ENCODE data around the gene DZIP1.

DZIP1 gene

DNA sequence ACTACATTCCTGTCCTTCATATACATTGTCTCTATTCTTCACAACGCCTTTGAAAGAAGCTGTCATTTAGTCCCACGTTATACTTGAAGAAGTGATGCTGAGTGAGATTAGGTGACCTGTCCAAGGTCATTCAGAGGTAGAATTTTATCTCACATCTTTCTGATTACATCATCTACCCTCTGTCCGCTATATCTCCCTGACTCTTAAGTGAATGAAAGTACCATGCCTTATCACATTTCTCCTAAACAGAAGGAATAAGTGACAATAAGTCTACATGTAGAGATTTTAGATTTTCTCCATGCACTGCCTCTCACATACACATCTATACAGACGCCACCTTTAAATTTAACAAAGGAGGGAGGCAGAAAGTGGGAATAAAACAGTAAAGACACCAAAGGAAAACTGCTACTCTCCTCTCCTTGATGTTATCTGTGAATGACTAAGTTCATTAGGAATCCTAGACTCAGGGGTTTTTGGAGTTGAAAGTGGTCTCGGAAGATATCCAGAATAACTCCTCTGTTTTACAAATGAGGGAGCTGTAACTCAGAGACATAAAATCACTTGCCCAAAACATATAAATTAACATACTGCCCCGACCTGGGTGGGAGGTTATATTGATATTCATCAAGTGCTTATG, 96.9 kb downstream of the DZIP1 start:
- DNase-seq (ENCODE audit: low spot score), result peak; percentile 48

DNA sequence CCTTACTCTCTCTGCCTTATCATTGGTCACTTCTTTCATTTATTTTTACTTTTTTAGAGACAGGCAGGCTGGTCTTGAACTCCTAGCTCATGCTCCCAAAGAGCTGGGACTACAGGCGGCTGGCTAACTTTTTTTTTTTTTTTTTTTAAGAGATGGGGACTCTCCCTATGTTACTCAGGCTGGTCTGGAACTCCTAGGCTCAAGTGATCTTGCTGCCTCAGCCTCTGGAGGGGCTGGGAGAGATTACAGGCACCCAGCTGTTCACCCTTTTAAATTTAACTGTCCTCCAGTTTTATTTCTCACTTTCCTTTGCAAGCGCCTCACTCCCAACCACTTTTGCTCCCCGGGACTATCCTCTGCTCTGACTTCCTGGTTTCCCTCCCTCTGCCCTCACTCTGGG, 97.6 kb downstream of the DZIP1 start:
- DNase-seq (ENCODE audit: low spot score), result no peak

DNA sequence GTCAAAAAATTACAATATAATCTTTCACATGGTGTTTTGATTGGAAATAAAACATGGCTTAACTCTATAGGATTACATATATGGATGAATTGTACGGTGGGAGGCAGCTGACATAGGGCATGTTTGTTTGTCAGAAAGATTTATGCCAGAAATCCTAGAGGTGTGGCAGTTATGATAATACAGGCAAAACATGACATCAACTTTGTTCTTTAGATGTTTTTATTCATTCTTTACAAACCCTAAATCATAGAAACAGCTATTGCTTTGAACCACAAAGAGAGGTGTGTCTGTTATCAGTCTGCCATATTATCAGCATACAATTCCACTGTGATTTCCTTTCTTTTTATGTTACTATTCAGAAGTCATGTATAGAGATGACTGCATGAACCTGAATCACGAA, 100.2 kb downstream of the DZIP1 start:
- DNase-seq (ENCODE audit: low spot score), result no peak

DNA sequence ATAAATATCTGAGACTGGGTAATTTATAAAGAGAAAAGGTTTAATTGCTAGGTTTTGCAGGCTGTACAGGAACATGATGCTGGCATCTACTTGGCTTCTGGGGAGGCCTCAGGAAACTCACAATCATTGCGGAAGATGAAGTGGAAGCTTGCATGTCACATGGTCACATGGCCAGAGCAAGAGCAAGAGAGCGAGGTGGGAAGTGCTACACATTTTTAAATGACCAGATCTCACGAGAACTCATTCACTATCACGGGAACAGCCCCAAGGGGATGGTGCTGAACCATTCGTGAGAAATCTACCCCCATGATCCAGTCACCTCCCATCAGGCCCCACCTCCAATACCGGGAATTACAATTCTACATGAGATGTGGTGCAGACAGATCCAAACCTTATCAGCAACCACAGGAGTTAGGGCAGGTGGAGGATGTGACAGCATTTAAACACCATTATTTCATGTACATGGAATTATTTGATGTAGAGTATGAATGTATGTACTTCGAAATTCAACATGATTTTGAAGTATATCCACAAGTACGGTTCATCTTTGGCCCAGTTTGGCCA, 102.5 kb downstream of the DZIP1 start:
- no peak for DNase-seq (ENCODE audit: low spot score)

DNA sequence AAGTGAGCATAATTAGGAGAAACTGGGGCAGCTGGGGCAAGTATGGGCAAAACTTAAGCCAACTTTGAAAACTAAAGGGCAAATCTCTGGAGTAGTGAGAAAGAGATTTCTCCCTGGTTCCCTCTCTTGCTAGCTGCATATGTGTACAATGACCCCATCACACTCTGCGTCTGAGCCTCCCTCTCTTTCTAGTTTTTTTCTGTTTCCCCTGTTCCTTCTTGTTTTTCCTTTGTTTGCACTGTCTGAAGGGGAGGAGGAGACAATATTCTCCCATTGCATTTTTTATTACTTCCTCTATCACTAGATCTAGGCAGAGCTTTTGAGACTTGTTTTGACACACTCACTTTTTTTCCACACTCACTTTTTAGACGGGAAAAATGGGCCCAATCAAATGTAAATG, 103.2 kb downstream of the DZIP1 start:
- no peak for DNase-seq (ENCODE audit: low spot score)

DNA sequence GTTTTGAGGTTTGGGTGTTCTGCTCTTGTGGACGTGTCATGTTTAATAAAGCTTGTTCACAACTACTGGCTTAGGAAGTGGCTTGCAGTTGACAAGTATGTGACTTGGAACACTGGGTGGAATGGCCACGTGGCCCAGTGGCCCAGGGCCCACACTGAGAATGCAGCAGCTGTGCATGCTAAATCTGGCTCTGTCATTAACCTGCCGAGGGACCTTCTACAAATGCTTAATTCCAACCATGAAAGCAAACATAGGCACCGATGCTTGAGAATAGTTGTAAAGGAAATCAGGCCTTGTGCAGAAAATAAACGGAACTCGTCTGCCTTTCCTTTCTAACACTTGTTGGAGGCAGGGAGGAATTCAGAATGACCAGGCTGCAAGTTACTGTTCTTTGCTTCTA, 103.6 kb downstream of the DZIP1 start:
- DNase-seq (ENCODE audit: low spot score), result no peak

DNA sequence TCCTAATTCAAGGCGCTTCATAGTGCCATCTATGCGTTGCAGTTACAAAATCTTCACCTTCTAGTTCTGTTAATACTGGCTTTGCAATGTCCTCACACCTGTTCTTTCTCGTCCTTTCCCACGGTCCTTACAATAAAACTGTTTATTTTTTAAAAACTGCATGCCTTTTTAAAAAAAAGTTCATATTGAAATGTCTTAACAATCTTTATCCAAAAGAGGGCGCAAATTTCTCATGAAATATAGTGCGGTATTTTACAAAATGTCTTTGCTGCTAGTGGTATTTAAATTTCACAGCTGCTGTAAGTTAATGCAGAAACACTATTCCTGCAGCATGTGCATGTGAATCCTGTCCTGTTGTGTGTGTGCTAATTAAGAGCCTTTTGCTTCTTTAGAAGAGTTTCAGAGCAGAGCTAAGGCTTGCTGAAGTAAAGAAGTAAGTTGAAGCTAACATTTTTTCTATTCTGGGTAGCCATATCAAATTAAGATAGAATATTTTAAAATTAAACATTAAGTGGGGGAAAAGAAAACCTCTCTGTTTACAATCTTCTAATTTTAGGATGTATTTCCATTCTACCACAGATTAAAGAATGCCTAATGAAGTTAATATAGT, 107.8 kb downstream of the DZIP1 start:
- no peak for DNase-seq (ENCODE audit: low spot score)

DNA sequence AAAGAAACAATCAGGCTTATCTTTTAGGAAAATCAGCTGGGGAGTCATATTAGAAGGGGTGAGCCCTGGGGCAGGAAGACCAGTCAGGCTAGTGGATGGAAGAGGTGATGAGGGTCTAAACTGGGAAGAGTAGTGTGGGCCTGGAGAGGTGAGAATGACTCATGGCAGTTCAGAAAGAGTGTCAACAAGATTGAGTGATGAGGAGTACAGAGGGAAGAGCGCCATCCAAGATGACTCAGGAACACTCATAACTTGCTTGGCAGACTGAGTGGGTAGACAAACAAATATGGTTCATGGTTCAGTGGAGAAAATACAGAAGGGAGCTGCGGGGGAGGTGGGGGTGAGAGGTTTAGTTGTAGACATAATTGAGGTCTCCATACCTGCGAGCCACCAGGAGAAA, 109.3 kb downstream of the DZIP1 start:
- DNase-seq (ENCODE audit: low spot score), result no peak

DNA sequence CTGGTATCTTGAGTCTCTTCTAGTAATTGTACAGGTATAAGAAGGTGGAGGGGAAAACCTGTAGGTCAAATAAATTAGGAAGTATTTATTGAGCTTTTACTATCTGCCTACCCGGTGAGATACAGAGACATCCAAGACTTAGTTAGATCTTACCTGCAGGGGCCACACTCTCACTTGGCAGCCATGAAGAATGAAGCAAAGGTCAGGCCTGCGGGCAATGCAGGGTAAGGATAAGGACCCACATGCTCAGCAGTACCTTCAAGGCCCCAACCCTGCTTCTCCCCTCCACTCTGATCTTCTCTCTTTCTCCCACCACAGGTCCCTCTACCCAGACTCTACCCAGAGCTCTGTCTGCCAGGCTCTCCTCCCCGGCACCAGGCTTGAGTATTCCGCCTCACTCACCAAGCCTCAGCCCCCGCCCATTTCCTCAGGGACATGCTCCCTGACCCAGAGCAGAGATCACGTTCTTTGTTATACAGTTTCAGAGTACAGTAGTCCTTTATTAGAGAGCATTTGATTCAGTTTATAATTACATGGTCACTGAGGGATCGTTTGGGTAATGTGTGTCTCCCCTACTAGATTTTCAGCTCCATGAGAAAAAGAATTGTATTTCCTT, 110.9 kb downstream of the DZIP1 start:
- DNase-seq (ENCODE audit: low spot score), result no peak

DNA sequence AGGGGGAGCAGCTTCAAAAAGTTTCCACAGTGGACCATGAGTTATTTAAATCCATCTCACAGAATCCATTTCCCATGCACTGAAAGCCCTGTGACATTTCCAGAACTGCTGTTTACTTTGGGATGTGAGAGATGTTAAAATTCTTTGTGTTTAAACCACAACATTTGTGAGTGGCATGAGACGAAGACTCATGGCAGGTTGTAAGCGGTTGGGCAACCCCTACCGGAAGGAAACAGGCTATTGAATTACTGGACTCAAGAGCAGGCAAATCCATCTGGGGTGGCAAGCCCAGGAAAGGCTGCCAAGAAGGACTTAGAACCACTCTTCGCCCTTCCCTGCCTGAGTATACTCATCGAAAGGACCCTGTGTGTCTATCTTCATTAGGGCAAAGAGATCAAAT, 114.3 kb downstream of the DZIP1 start:
- no peak for DNase-seq (ENCODE audit: low spot score)

All from SK-N-DZ (cell line).